COLO829 (cell line): ENCODE measurements around the gene OVOL3.
"Not testable (repeated sequence)": the region's sequence is repeated elsewhere in the genome, so short reads cannot be mapped to it uniquely, and the experiment has no call there.

Experiments used
- DNase-seq: peaks from one replicate; pipeline ENCODE4 v3.0.0; 2012; ENCODE audit warnings: low spot score

Gene OVOL3

DNA sequence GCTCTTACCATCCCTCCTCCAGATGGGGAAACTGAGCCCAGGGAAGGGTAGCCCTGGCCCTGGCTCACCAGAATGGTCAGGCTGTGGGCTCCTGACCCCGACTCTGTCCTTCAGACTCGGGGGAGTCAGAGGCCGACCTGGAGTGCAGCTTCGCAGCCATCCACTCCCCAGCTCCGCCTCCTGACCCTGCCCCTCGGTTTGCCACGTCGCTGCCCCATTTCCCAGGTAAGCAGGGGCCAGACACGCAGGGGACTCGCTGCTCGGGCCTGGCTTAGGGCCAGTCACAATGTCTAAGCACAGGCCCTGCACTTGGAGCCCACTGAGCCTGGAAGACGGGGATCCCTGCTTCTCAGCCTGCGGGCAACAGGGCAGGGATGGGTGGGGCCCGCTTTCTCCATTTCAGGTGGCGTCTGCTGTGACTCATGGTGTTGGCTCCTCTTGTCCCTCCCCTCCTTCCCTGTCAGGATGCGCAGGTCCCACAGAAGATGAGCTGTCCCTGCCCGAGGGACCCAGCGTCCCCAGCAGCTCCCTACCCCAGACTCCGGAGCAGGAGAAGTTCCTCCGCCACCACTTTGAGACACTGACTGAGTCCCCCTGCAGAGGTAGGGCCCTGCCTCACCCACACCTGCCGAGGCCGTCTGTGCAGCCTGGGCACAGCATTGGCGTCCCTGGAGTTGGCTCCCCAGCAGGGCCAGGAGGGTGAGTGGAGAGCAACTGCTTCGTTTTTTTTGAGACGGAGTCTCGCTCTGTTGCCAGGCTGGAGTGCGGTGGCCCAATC lies 9.2 kb upstream of the OVOL3 start:
- DNase-seq: no peak

DNA sequence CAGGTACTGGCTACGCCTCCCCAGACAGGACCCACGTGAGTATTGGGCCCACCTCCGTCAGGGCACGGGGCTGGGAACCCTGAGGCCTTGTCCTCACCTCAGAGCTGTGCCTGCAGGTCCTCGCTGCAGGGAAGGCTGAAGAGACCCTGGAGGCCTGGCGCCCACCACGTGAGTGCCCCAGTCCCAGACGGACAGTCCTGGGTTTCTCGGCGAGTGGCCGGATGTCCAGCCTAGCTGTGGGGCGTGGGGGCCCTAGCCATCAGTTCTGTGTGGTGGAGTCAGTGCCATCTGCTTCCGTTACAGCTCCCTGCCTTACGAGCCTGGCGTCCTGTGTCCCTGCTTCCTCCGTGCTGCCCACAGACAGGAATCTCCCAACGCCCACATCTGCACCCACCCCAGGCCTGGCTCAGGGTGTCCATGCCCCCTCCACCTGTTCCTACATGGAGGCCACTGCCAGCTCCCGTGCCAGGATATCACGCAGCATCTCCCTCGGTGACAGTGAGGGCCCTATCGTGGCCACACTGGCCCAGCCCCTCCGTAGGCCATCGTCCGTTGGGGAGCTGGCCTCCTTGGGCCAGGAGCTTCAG lies 7.8 kb upstream of the OVOL3 start:
- DNase-seq: no peak

DNA sequence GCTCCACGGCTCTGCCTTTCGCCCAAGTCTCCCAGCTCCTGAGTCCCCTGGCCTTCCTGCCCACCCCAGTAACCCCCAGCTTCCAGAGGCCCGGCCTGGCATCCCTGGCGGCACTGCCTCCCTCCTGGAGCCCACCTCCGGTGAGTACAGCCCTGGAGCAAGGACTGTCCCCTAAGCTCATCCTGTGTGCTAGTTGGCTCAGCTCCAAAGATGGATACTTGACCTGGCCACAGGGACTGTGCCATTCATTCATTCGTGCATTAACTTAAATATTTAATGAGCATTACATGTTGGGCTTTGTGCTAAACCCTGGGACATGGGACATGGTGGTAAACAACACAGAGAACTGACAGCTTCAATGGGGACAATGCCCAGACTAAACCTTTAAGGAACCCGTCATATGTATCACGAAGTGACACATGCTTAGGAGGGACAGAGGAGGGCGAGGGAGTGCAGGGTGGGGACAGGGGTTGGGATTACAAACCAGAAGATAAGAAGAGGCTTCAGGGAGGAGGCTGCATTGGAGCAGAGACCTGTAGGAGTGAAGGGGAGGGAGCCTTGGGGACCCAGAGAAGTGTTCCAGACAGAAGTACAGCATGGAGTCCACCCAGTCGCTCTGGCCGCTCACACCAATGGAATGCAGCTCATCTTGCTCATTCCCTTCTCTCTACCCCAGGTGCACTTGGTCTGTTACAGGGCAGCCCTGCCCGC lies 6.9 kb upstream of the OVOL3 start:
- DNase-seq: no peak

DNA sequence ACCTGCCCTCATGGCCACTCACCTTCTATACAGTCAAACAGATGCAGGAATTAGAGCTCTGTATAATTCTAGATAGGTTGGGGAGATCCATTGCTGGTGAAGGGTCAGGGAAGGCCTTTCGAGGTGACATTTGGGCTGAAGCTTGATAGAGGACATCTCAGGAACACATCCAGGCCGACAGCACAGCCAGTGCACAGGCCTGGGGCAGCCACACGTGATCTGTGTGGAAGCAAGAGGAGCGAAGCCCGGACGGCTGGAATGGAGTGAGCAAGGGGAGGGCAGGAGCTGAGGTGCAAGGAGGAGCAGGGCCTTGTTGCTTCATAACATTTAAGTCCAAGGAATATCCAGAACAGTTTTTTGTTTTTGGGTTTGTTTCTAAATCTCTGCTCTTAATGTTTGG lies 4.5 kb upstream of the OVOL3 start:
- DNase-seq: no peak

DNA sequence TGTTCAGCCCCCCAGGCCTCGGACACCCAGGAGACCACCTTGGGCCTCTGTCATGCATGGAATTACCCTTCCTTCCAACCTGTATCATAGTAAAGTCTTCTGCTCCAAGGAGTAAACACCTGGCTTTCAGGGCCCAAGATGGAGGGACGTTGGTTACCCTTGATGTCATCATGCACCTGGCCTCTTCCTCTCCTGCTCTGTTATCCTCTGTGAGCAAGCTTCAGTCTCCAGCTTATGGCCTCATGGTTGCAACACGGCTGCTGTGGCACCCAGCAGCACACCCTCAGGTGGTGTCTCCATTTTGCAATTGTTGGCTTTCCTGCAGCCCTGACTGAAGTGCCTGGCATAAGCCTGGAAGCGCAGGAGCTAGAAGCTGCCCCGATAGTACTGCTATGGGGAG lies 4.0 kb upstream of the OVOL3 start:
- DNase-seq: no peak

DNA sequence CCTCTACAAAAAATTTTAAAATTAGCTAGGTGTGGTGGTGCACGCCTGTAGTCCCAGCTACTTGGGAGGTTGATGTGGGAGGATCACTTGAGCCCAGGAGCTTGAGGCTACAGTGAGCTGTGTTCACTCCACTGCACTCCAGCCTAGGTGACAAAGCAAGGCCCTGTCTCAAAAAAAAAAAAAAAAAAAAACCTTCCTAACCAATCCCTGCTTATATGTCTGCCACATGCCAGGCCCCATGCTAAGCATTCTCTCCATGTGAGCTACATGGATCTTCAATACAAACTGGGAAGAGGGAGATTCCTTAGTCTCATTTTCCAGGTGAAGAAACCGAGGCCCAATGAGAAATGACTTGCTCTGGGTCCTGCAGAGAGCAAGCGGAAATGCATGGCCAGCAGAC lies 2.3 kb upstream of the OVOL3 start:
- no peak for DNase-seq

DNA sequence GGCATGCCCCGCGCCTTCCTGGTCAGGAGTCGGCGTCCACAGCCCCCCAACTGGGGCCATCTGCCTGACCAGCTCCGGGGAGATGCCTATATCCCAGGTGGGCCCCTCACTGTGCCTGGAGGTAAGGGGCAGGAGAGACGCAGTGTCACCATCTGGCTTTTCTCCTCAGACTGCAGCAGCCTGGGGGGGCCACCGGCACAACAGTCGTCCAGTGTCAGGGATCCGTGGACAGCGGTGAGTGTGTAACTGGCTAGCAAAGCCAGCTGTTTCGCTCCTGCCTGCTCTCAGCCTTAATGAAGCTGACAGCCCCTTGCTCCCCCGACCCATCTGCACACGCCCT lies 227 bp downstream of the OVOL3 start:
- DNase-seq: no peak

DNA sequence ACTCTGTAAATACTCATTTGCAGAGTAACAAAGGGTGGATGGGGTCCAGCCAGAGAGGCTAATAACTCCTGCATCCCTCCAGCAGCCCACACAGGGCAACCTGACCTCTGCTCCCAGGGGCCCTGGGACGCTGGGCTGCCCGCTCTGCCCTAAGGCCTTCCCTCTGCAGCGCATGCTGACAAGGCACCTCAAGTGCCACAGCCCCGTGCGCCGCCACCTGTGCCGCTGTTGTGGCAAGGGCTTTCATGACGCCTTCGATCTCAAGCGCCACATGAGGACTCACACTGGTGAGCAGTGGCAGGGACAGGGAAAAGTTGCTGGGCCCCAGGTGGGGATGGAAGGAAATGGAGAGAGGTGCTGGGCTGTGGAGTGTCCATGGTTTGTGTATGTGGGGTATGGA lies 1.7 kb downstream of the OVOL3 start:
- no peak for DNase-seq

DNA sequence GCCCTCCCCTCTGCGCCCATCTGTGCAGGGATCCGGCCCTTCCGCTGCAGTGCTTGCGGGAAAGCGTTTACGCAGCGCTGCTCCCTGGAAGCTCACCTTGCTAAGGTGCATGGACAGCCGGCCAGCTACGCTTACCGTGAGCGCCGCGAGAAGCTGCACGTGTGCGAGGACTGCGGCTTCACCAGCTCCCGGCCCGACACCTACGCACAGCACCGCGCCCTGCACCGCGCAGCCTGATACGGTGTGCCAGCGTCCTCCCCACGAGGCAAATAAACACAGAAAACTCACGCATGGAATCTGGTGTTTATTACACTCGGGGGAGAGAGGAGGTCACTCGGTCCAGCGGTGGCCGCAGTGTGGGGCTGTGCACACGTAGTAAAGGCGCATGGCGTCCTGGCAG lies 2.5 kb downstream of the OVOL3 start:
- no peak for DNase-seq

DNA sequence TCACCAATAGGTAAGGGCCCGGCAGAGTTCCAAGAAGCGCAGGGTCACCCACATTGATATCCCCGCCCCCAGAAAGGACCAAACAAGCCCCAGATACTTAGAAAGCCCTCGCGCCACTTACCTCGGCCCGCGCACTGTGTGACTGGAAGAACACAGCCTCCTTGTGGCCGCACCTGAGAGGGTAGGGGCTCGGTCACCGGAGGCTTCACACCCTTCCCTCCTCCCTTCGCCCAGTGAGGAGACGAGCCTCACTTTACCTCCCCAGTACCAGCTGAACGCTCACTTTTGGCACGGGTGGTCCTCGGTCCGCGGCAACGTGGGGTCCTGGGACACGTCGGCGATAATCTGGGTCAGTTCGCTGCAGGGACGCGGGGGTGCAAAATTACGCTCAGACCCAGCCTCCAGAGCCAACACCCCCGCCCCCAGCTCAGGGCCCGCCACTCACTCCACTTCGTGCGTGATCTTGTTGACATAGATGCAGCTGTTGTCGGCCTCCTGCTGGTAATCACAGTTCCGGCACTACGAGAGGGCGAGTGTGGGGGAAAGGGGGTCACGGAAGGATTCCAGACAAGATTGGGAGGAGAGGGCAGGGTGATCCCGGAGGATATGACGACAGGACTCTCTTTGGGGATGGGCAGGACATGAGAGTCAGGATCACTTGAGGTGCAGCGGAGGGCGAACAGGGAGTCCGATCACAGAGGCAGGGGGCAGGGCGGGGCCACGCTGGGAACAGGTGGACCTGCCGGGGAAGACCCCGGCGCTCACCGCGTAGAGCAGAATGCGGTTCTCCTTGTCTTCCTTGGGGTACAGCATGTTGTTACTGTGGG lies 3.2 kb downstream of the OVOL3 start:
- no peak for DNase-seq

DNA sequence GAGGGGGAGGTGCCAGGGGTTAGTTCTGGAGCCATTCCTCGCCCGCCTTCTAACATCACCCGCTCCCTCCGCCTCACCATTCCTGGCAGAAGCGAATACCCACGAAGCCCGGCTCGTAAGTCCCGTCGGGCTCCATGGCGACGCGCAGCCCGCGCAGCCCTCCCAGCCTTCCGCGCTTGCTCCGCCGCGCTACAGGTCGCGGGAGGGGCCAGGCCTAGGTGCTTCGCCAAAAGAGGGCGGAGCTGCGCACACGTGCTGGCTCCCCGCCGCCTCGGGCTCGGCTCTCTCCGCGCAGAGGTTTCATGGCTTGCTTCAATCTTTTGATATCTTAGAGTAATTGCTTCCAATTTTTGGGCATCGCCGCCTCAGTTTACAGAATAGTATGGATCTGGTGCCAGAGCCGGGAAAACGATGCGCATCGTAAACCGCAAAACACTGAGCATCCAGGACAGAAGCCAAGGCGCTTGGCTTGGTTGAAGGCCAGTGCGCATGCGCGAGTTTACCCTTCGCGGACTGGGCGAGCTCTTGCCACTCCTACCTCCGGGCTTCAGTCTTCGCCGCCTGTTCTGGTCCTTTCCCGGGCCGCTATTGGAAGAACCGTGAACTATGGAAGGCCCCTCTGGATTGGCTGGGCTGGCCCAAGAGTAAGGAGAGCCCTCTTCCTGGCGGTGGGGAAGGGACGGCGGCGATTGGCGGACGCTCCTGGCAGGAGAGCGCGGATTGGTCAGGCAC lies 3.9 kb downstream of the OVOL3 start, which contains the start of gene POLR2I:
POLR2I (minus strand) TSS at position 155 of the 732 bp plus-strand sequence; CDS start at position 136, 19 bp downstream.
- peak; percentile 97 for DNase-seq

DNA sequence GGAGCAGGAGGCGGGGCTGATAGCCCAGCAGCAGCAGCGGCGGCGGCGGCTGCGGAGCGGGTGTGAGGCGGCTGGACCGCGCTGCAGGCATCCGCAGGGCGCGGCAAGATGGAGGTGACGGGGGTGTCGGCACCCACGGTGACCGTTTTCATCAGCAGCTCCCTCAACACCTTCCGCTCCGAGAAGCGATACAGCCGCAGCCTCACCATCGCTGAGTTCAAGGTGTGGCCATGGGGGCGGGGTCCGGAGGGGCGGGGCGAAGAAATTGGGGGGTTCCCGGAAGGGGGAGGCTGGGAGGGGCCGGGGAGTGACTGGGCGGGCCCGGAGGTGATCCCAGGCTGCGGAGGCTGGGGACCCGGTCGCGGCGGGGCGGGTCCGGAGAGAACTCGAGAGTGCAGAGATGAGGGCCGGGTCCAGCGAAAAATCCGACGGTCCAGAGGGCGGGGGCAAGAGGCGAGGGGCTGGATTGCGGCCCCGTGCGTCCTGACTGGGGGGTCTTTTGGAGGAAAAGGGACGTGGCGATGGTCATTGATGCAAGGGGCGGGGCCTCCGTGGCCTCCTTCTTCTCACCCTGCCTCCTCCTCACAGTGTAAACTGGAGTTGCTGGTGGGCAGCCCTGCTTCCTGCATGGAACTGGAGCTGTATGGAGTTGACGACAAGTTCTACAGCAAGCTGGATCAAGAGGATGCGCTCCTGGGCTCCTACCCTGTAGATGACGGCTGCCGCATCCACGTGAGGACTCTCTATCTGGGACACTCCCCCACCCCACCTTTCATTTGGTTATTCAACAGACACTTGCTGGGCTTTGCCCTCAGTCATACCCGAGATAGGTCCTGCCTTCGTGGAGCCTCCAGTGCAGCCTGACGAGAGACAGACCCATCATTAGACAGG lies 4.8 kb downstream of the OVOL3 start, which contains the start of gene TBCB:
TBCB (plus strand) TSS at position 16 of the 891 bp plus-strand sequence; CDS start at position 109, 93 bp downstream.
- DNase-seq: no peak

DNA sequence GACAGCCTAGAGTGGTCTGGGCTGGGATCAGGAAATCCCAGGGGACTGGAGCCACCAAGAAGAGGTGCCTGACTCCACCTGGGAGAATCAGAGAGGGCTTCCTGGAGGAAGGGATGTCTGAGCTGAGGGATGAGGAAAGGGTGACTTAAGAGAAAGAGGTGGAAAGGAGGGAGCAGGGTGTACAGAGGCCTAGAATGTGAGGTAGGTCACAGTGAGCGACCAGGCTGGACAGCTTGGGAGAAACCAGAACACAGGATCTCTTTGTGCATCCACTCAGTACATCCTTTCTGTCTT lies 5.3 kb downstream of the OVOL3 start:
- DNase-seq: no peak

DNA sequence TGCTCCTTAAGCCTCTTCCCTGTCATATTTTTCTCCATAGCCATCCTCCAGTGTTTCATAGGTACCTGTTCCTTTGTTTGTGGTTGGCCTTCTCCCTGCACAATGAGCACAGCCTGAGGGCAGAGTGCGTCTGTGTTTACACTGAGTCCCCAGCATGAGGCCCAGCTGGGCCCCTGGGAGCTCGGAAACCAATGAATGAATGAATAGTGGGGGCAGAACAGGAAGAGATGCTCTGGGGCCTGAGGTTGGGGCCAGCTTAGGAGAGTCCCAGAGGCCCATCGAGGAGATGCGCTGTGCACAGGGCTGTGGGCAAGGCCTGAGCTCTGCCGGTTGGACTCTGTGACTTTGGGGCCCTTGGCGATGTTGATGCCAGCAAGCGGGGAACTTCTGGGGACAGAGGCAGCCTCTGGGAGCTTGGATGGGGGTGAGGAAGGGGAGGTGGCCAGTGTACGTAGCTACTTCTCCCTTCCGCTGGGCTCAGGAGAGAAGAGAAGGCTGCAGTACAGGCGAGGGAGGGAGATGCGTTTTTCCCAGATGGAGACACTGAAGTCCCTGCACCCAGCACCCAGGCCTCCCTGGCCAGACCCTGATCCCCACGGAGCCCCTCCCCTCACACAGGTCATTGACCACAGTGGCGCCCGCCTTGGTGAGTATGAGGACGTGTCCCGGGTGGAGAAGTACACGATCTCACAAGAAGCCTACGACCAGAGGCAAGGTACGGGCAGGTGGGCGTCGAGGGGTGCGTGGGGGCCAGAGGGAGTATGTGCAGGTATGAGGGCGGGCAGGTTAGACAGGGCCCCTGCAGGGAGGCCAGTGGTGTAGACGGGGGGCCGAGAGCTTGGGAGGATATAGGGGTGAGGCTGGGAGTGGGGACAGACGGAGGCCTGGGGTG lies 9.4 kb downstream of the OVOL3 start:
- no peak for DNase-seq

DNA sequence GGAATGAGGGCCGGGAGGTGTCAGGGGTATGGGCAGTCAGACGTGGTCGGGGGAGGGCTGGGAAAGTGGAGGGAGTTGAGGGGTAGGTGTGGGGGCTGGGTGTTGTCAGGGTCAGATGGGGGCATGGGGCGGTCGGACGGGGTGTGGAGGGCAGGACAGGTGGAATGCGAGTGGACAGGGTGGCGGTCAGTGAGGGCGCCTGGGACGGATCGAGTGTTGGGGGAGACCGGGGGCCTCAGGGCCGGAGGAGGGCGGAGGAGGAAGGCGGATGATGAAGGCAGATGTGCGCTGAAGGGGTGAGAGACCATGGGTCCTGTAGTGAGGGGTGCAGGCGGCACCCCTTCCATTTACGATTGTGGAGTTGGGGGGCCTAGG lies 10.0 kb downstream of the OVOL3 start:
- DNase-seq: no peak

DNA sequence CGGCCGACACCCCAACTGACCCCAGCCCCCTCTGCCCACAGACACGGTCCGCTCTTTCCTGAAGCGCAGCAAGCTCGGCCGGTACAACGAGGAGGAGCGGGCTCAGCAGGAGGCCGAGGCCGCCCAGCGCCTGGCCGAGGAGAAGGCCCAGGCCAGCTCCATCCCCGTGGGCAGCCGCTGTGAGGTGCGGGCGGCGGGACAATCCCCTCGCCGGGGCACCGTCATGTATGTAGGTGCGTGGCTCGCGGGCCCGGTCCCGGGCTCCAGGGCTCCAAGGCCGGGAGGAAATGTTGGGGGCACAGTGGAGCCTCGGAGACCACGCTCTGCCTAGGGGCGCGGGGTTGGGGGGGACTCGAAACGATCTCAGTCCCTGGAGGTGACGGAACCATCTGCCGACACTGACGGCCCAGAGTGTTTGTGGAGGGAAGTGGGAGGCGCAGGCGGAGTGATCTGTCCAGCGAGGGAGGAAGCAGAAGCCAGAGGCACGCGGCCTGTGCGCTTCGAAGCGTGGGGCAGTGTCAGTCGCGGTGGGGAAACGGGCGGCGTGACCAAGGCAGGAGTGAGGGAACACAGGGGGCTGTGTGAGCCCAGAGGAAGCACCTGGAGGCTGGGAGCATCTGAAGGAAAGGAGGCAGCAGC lies 10.7 kb downstream of the OVOL3 start:
- no peak for DNase-seq

DNA sequence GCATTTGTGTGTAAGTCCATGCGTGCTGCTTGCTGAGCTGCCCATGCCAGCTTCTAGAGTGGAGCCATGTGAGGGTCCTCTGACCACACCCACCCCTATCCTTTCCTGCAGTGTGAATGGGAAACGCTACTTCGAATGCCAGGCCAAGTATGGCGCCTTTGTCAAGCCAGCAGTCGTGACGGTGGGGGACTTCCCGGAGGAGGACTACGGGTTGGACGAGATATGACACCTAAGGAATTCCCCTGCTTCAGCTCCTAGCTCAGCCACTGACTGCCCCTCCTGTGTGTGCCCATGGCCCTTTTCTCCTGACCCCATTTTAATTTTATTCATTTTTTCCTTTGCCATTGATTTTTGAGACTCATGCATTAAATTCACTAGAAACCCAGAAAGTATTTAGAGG lies 14.6 kb downstream of the OVOL3 start:
- no peak for DNase-seq

DNA sequence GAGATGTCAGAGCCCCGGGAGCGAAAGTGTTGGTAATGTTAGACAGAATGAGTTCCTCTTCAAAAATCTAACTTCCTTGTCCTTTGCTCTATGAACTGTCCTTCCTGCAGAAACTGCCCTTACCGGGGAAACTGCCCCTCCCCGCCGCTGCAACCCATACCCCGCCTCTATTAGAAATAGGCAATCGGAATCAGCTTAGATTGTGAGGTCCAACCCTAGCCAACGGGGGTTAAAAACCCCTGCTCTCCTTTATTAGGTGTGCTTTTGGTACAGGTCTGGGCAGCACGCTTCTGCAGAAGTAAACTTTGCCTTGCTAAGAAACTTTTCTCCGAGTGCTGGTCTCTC lies 17.4 kb downstream of the OVOL3 start:
- DNase-seq: no peak

DNA sequence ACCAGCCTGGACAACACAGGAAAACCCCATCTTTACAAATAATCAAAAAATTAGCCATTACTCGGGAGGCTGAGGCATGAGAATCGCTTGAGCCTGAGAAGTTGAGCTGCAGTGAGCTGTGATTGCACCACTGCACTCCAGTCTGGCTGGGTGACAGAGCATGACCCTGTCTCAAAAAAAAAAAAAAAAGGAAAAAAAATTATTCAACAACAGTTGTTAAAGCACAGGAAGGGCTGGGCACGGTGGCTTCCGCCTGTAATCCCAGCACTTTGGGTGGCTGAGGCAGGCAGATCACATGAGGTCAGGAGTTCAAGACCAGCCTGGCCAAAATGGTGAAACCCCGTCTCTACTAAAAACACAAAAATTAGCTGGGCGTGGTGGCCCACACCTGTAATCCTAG lies 20.3 kb downstream of the OVOL3 start:
- DNase-seq: not testable (repeated sequence)
